Neural progenitor cell (in vitro differentiated cells): ENCODE results near the gene KLHL26.
"Not testable (repeated sequence)": the region's sequence is repeated elsewhere in the genome, so short reads cannot be mapped to it uniquely, and the experiment has no call there.

Experiments
- EZH2 ChIP-seq: fragments of 200-600 bp; sonication (generic); IDR thresholded peaks from 2 replicates; pipeline ENCODE4 v1.6.1; 2017; ENCODE audit warnings: antibody characterized with exemption, mild to moderate bottlenecking, moderate library complexity
- EZH2phosphoT487 ChIP-seq: fragments of 200-600 bp; sonication (generic); IDR thresholded peaks from 2 replicates; pipeline ENCODE4 v1.6.1; 2017; ENCODE audit warnings: antibody characterized with exemption
- TF ChIP-seq, protein P1 (sequence below): fragments of 200-600 bp; sonication (generic); IDR thresholded peaks from 2 replicates; pipeline ENCODE4 v1.5.1; 2017; ENCODE audit warnings: antibody characterized with exemption, mild to moderate bottlenecking

GRCh38 chr19:18600692-18601397, 36.0 kb upstream of the KLHL26 start:
- TF ChIP-seq, protein P1, sequence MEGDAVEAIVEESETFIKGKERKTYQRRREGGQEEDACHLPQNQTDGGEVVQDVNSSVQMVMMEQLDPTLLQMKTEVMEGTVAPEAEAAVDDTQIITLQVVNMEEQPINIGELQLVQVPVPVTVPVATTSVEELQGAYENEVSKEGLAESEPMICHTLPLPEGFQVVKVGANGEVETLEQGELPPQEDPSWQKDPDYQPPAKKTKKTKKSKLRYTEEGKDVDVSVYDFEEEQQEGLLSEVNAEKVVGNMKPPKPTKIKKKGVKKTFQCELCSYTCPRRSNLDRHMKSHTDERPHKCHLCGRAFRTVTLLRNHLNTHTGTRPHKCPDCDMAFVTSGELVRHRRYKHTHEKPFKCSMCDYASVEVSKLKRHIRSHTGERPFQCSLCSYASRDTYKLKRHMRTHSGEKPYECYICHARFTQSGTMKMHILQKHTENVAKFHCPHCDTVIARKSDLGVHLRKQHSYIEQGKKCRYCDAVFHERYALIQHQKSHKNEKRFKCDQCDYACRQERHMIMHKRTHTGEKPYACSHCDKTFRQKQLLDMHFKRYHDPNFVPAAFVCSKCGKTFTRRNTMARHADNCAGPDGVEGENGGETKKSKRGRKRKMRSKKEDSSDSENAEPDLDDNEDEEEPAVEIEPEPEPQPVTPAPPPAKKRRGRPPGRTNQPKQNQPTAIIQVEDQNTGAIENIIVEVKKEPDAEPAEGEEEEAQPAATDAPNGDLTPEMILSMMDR = not testable (repeated sequence)
- not testable (repeated sequence) for TF ChIP-seq EZH2, EZH2phosphoT487
